ENCODE data around the gene EVX2.

DNA sequence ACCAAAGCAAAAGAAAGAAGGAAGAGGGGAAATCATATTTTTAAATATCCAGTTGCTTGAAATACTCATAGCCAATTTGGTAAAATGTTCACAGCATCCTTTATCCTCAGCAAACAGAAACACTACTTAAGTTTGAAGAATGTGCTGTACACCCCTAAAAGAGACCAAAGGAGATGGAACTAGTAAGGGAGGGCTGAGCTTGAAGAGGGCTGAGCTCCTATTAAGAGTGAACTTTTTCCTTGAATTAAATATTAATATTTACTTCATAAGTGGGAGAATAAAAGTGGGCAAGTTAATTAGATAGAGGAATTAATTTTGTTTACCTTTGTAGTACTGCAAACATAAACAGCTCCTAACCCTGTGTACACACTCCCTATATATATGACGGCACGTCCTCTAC lies 7.0 kb downstream of the EVX2 start:
- no peak for TF ChIP-seq POLR2A (IDR thresholded peaks at IDR 0.05; ENCODE audit: low read depth, low read length)
- TF ChIP-seq, protein P1, sequence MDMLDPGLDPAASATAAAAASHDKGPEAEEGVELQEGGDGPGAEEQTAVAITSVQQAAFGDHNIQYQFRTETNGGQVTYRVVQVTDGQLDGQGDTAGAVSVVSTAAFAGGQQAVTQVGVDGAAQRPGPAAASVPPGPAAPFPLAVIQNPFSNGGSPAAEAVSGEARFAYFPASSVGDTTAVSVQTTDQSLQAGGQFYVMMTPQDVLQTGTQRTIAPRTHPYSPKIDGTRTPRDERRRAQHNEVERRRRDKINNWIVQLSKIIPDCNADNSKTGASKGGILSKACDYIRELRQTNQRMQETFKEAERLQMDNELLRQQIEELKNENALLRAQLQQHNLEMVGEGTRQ (IDR thresholded peaks at IDR 0.05; ENCODE audit: low read depth, low read length) = no peak
- TF ChIP-seq, protein P2, sequence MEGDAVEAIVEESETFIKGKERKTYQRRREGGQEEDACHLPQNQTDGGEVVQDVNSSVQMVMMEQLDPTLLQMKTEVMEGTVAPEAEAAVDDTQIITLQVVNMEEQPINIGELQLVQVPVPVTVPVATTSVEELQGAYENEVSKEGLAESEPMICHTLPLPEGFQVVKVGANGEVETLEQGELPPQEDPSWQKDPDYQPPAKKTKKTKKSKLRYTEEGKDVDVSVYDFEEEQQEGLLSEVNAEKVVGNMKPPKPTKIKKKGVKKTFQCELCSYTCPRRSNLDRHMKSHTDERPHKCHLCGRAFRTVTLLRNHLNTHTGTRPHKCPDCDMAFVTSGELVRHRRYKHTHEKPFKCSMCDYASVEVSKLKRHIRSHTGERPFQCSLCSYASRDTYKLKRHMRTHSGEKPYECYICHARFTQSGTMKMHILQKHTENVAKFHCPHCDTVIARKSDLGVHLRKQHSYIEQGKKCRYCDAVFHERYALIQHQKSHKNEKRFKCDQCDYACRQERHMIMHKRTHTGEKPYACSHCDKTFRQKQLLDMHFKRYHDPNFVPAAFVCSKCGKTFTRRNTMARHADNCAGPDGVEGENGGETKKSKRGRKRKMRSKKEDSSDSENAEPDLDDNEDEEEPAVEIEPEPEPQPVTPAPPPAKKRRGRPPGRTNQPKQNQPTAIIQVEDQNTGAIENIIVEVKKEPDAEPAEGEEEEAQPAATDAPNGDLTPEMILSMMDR (conservative IDR thresholded peaks at IDR 0.05; ENCODE audit: low read depth, low read length) = no peak
- TF ChIP-seq, protein P3, sequence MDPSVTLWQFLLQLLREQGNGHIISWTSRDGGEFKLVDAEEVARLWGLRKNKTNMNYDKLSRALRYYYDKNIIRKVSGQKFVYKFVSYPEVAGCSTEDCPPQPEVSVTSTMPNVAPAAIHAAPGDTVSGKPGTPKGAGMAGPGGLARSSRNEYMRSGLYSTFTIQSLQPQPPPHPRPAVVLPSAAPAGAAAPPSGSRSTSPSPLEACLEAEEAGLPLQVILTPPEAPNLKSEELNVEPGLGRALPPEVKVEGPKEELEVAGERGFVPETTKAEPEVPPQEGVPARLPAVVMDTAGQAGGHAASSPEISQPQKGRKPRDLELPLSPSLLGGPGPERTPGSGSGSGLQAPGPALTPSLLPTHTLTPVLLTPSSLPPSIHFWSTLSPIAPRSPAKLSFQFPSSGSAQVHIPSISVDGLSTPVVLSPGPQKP (IDR thresholded peaks at IDR 0.05; ENCODE audit: borderline replicate concordance, low read depth, low read length) = no peak
- no peak for TF ChIP-seq MXI1 (IDR thresholded peaks at IDR 0.05; ENCODE audit: borderline replicate concordance, low read depth, low read length)
- TF ChIP-seq RAD21 (IDR thresholded peaks at IDR 0.05; ENCODE audit: low read length) = no peak
- TF ChIP-seq CHD1 (IDR thresholded peaks at IDR 0.05; ENCODE audit: low read depth, low read length) = no peak
- TF ChIP-seq RCOR1 (IDR thresholded peaks at IDR 0.05; ENCODE audit: insufficient replicate concordance, low read length) = no peak

Data from IMR-90 (cell line).